H1 (cell line): ENCODE results near the gene PRKAR1B. TPM values are rescaled to one million over a fixed set of nuclear protein-coding genes. Genes with fewer than 3 reads are reported as not detected.

Experiments used
- CBX8 ChIP-seq: fragments of 300-800, 300-1000 bp; sonication (generic); IDR thresholded peaks from 2 replicates; pipeline ENCODE4 v1.7.1; 2016; ENCODE audit warnings: low read depth, low read length, borderline replicate concordance
- HDAC6 ChIP-seq: IDR thresholded peaks from one replicate; pipeline ENCODE4 v1.7.1; 2012; ENCODE audit warnings: low read depth, mild to moderate bottlenecking, inconsistent platforms, low read length, moderate library complexity
- NRF1 ChIP-seq: IDR thresholded peaks from 2 replicates; pipeline ENCODE4 v1.6.1; 2011; ENCODE audit warnings: mild to moderate bottlenecking, low read depth, low read length, improper control_type of control experiment
- SP2 ChIP-seq: IDR thresholded peaks from 2 replicates; pipeline ENCODE4 v1.6.1; 2012; ENCODE audit warnings: mild to moderate bottlenecking, low read length, inconsistent platforms
- SRF ChIP-seq: IDR thresholded peaks from 2 replicates; pipeline ENCODE4 v1.6.1; 2011; ENCODE audit warnings: mild to moderate bottlenecking, low read depth, low read length, moderate library complexity
- TCF12 ChIP-seq: IDR thresholded peaks from 2 replicates; pipeline ENCODE4 v1.6.1; 2011; ENCODE audit warnings: low read depth, mild to moderate bottlenecking, low read length
- polyA plus RNA-seq, 7 experiments: library from polyadenylated mRNA; depleted of rRNA in 3 of 7; stranded (reverse) in 5 of 7; unstranded in 2 of 7; fragments of >200 nt in 5 of 7; fragments of 200-250 nt in 2 of 7; gene quantifications; 1 replicate in 5 of 7; 2 replicates in 1 of 7; 4 replicates in 1 of 7; pipeline versions ENCODE4 v1.2.1 to v1.2.3, GENCODE V29; 2011 to 2013; ENCODE audit warnings: missing spikeins in 2 of 7, mixed read lengths in 2 of 7
- total RNA-seq: library from RNA; stranded (reverse); fragmentation: NEBNext Ultra II Directional; extraction: Animal tissue kit (Norgen Biotek cat#: 25700); gene quantifications from 2 replicates; pipeline ENCODE4 v1.2.1, GENCODE V29; 2021
- TF ChIP-seq, protein P1 (sequence below): IDR thresholded peaks from 2 replicates; pipeline ENCODE4 v1.6.1; 2012; ENCODE audit warnings: low read length, inconsistent platforms

PRKAR1B gene
- total and polyA plus RNA-seq, 2 of the 8 experiments (the other 6 are each of a cell fraction or from before 2014, with no cell fraction given) = 12.3 to 55.7 TPM

GRCh38 chr7:711922-712380 lies 15.1 kb downstream of the PRKAR1B start (continued):
- TF ChIP-seq, protein P1, sequence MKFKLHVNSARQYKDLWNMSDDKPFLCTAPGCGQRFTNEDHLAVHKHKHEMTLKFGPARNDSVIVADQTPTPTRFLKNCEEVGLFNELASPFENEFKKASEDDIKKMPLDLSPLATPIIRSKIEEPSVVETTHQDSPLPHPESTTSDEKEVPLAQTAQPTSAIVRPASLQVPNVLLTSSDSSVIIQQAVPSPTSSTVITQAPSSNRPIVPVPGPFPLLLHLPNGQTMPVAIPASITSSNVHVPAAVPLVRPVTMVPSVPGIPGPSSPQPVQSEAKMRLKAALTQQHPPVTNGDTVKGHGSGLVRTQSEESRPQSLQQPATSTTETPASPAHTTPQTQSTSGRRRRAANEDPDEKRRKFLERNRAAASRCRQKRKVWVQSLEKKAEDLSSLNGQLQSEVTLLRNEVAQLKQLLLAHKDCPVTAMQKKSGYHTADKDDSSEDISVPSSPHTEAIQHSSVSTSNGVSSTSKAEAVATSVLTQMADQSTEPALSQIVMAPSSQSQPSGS = no peak
- TF ChIP-seq HDAC6 = no peak
- TF ChIP-seq NRF1 = no peak
- TF ChIP-seq CBX8 = no peak
- no peak for TF ChIP-seq SRF
- no peak for TF ChIP-seq SP2
- no peak for TF ChIP-seq TCF12
